HG02870 (cell line): Measurements from ENCODE around the gene MLC1.

ENCODE experiments used
- ATAC-seq: cut with Tn5 transposase; IDR thresholded peaks from one replicate; pipeline ENCODE4 v1.9.1; 2021; ENCODE audit warnings: mild to moderate bottlenecking, moderate library complexity; ENCODE audit not compliant: unreplicated experiment

The MLC1 gene

DNA sequence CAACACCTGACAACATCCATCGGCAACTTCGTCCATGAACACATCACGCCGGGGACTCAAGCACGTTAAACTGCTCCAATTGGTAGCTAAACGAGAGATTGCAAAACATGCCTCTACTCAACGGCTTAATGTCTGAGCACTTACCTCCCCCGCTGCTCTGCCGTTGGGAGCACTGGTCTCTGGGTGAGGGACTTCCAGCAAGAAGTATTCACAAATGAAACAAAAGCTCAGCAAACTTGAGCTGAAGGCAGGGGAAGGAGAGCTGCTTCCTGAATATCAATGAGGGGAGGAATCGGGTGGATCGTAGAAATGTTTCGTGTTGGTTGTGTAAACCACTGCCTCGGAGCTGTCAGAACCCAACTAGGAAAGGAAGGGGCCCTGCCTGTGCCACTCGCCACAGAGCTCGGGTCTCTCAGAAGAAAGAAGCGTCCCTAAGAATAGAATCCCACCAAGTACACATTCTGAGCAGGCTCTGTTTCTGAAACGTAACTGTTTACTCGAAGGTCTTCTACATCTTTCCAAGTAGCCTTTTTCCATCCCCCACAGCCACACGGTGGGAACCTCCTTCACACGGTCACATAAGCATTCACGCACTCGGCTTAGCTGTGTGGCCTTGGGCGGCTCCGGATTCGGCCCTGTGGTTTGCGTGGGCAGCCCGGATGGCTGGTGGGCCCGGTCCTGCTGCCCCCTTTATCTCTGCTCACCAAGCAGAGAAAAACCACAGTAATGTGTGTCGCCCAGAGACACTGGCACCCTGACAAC lies at the start of gene MLC1:
Gene MLC1 (minus strand): TSS at position 216 of the 762 bp plus-strand sequence. CDS start 524 bp downstream, outside the sequence.
- ATAC-seq: no peak

DNA sequence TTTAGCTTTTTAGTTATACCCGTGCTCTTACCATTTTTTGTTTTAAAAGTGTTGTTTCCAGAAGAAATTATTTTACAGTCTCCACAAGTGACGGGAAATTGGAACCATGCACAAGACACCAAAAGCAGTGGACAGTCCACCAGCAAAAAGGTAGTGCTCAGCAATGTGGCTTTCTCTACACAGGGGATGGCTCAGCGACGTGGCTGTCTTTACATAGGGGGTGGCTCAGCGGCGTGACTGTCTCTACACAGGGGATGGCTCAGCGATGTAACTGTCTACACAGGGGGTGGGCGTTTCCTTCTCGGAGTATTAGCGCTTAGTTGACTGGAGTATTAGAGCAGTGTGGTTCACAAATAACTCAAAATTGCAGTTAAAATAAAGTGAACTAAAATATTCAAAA lies 49.3 kb upstream of the MLC1 start:
- ATAC-seq: no peak

DNA sequence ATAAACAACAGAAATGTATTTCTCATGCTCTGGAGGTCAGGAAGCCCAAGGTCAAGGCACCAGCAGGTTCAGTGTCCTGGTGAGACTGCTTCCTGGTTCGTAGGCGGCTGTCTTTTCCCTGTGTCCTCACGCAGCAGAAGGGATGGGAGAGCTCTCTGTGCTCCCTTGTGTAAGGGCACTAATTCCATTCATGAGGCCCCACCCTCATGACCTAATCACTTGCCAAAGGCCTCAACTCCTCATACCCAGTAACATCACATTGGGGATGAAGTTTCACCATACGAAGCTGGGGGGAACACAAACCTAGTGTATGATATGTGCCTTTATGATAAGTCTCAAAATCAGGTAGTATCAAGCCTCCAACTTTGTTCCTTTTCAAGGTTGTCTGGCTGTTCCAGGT lies 46.7 kb upstream of the MLC1 start:
- no peak for ATAC-seq

DNA sequence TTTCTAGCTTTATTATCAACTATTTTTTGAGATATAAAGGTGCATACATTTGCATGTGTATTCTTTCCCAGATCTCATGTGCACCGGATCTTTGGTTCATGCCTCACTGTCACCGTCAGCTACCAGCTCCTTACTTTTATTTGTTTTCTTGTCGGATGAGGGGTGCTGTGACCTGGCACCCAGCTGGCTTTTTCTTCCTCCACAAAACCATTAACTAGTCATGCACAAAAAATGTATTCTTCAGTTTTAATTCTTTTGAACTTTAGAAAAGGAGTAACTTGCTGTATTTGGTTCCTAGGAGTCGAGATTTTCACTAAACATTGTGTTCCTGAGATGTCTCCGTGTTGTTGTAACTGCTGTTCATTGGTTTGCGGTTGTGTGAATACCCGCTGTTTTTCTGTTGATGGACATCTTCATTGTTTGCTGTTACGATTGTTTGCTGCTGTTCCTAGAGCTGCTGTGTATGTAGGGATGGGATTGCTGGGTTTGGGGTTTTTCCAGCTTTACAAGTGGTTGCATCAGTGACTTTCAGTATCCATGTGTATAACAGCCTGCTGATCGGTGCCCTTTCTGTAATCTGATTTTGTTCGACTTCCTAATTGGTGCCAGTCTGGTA lies 44.0 kb upstream of the MLC1 start:
- no peak for ATAC-seq

DNA sequence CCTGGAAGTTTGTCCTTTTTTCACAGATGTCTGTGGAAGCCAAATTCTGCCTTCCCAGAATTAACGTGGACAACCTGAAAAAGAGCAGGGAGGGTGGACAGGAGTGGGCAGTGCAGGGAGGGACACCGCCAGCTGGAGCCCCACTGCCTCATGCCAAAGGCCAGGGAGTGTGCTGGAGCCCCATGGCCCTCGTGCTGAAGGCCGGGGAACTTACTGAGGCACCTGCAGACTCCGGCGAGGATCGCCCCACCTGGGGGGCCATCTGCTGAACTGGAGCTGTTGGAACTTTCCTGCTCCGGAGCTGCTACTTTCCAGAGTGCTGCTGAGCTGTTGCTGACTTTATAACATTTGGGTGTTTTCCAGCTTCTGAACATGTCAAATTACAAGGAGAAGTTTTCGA lies 39.8 kb upstream of the MLC1 start:
- no peak for ATAC-seq

DNA sequence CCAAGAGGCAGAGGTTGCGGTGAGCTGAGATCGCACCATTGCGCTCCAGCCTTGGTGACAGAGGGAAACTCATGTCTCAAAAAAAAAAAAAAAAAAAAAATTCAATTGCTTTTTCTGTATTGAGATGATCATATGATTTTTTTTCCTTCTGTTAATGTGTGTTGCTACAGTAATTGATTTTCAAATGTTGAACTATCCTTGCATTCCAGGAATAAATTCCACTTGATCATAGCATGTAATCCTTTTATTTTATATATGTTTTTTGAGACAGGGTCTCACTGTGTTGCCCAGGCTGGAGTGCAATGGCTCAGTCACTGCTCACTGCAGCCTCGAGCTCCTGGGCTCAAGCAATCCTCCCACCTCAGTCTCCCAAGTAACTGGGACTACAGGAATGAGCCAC lies 37.9 kb upstream of the MLC1 start:
- ATAC-seq: no peak

DNA sequence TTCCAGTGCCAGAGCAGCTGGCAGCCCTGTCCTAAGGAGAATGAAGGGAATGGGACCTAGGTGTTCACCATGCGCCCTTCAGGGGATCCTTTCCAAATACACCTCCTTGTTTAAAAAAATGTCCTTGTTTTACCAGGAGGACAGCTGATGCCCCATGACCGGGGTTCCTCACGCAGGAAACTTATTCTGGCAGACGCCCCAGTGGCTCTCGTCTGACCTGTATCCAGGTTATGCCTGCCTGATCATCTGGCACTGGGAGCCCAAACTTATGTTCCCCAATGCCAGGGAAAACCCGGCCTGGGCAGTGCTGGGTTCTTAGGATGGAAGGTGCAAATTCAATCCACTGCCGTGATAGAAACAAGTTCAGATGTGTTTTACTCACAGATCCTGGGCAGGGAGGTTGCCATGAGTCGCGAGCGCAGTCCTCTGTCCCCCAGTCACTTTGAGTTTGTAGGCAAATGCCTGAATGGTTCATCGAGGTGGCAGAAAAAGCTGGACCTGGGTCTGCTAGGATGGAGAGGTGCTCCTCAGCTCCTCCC lies 36.0 kb upstream of the MLC1 start:
- no peak for ATAC-seq

DNA sequence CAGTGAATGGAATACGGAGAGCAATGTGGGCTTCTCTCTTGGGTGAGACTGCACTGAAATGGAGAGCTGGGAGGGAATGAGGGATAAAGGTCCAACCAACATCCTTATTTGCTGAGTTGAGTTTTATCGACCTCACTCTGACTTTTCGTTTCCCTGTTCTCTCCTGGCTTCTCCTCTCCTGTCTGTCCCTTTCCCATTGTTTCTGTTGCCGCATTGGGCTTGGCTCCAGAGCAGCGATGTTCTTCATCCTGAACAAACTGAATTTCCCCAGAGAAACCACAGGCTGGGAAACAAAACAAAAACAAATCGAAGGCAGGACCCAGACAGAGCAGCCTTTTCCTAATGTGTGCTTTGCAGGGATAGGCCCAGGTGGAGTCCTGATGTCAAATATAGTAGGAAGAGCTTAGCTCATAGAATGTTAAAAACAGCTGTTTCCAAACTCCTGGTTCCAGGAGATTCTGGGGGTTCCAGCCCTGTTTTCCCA lies 34.6 kb upstream of the MLC1 start:
- no peak for ATAC-seq

DNA sequence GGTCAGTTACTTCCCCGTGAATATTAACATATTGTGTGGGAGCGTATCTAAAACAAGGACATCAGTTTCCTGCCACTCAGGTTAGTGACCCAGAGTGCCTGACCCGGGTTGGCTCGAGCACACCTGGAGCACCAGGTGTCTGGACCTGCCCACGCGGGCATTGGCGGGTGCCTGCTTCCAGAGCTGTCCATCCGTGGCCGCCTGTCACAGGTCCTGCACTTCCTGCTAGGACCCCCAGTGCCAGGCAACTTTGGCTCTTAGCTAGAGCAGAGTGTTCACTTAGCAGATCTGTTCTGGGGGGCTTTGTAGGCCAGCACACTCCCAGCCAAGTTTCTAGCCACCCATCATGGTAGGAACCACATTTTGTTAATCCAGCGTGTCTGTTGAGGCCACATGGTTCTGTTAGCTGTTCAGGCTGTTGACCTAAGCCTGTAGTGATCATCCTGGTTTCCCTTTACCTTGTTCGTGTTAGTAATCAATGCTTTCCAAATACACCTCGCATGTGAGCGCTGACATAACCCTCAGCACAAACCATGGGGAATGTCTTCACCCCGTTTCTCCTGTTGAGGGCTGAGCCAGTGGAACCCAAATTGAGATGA lies 34.0 kb upstream of the MLC1 start:
- no peak for ATAC-seq

DNA sequence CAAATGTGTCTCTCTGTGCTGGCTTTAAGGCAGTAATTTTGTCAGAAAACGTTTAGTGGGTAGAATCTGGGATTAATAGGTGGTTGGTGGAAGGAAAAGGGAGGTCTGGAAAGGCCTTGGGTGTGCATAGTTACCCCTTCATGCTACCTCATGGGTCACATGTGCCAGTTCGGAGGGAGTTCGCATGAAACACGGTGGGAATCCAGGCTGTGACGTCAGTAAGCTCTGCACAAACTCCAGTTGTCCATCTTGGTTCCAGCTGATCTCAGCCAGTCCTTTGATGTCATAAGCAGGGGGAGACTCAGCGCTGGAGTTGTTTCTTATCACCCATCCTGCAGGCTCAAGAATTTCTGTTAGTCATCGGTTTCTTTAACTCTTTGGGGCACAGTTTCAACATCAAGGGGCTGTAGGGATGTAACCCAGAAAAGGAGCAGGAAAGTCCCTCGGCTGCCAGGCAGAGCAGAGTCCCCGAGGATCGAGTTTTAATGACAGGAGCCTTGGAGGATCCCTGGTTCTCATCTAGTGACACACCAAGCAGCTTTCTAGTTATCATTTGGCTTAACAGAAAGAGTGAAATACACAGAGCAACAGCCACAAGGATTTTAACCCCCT lies 33.4 kb upstream of the MLC1 start:
- ATAC-seq: no peak

DNA sequence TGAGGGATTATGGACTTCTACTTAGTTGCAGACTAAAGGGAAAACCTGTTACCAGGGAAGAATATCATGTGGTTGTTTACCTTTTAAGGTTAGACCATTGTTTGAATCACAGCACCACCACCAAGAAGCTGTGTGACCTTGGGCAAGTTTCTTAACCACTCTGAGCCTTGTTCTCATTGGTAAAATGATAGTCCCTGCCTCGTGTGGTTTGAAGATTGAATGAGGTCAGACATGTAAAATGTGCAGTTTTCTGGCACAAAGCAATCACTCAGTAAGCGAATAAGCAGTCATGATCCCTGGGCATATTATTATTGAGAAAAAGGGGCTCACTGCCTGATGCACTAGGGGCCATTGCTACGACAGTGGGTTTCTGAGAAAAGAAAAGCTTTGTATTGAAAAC lies 32.9 kb upstream of the MLC1 start:
- no peak for ATAC-seq

DNA sequence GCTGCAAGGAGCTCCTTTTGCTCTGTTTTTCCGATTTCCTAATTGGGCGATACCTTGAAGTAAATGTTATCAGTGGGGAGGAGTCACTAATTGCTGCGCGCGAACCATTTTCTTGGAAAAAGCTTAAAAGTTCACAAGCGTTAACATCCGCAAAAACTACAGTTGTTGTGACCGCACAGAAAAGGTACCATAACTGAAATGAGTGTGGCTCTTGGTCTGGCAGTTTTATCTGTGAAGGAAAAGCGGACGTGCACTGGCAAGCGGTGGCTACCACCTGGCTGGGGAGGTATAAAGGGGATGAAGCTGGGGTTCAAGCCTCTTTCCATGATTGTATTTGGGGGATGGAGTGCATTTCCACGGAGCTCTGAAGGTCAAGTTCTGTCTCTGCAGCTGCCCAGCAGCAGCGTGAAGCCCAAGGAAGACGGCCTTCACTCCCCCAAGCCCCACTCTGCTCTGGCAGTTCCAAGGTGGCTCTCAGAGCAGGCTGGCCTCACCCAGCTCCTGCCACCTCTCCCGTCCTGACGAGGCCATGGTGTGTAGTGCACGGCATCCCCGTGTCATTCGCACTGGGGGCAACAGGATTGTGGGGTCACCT lies 32.0 kb upstream of the MLC1 start:
- ATAC-seq: no peak

DNA sequence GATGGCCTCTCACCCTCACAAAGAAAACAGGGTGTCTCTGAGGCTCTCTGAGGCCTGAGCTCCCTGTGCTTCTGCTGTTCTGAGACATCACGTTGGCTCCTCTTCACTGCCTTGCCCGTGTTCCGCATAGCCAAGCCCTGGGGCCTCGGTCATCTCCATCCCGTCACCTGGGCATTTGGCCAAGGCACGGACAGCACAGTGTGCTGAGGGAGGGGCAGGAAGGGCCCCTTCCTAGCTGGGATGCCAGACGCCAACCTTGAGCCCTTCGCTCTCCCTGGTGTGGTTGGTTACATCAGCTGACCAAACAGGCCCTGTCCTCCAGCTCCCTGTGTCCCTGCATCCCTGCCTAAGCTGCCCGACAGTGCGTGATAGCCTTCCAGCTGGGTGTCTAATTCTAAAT lies 30.5 kb upstream of the MLC1 start:
- ATAC-seq: no peak

DNA sequence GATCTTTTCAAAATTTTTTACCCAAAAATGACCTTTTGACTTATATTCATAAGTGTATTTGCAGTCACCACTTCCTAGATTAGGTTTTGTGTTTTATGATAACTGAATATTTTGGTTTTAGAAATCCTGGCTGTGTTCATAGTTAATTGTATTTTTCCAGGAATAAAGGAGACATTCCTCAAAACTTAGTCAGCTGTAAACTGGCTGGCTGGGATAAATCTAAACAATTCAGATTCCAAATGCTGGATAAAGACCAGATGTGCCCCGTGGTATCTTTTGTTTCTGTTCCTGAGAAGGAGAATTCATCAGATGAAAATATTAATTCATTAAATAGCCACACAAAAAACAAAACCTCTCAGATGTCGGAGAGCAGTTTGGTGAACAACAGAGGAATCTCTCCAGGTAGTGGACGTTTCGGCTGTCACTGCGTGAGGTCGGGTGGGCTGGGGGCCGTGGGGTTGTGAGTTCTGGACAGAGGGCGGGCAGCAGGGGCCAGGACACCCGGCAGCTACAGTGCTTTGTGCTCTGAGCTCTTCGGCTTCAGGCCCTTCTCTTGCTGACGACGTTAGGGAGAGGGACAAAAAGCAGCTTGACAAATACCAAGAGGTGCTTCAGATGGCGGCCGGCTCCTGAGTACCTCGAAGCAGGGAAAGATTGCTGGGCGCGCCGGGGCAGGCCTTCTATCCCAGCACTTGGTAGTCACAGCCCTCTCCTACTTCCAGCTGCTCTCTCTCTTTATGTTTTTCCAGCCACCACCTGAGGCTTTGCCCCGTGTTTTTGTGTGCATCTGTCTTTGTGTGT lies 29.2 kb upstream of the MLC1 start:
- no peak for ATAC-seq

DNA sequence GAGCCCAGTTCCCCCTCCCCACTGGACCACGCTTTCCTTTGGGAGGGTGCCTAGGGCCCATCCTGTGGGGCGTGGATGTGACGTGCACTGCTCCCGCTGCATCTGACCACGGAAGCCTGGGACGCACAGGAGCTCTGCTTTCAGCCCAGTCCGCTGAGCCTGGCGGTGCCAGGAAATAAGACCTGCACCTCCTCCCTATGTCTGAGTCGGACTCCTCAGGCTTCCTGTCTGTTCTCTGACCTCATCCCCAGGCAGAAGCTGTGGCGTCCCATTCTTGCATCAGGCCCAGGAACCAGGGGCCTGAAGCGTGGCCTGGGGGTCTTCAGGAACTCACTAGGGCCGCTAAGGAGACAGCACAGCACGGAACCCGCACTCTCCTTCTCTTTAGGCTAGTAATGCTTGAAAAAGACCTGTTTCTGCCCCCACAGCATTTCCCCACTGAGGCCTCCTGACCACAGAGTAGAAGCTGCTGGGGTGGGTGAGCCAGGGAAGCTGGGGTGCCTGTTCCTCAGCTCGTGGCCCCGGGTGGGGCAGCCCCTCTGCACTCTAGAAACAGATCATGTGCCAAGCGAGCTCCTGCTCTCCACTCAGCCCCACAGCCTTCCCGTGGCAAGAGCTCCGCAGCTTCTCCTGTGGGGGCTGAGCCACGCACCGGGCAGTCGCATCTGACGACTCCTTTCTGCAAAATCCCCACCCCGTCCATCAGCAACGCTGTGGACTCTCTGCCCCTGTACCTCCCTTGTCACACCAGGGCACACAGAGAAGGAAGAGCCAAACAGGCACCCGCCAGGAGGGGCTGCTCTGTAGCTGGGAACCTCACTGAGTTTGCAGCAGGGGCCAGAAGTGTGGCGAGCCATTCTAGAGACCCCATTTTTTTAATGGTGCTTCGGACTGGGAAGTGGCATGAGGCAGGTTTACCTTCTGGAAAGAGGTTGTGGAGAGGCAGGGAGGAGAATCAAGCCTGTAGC lies 27.2 kb upstream of the MLC1 start:
- no peak for ATAC-seq

DNA sequence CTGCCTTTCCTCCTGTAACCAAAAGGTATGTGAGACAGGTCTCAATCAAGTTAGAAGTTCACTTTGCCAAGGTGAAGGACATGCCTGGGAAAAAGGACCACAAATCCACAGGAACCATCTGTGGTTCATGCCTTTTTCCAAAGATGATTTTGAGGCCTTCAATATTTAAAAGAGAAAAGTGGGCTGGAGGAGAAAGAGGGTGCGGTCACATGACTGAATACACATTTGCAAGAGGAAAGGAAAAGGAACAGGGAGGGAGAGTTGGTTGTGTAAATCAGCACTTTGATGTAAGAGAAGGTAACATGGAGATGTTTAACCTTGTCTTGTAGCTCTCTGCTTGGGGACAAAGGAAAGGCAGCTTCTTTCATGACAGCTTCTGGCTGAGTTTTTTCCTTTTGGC lies 25.8 kb upstream of the MLC1 start:
- no peak for ATAC-seq

DNA sequence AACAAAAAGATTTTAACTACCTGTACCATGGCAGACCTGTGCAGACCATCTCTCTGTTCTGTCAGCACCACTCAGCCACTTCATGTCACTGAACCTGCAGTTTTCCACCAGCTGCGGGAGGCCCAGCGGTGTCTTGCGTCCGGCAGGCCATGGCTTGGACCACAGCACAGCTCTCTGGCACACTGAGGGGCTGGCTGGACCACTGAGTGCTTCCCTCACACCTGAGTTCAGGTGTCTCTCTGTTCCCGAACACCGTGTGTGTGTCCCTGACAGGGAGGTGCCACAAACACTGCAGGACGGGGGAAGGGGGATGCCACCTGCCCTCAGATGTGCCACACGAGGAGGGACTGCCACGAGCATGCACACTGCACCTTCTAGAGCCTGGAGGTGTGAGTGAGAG lies 22.3 kb upstream of the MLC1 start:
- no peak for ATAC-seq

DNA sequence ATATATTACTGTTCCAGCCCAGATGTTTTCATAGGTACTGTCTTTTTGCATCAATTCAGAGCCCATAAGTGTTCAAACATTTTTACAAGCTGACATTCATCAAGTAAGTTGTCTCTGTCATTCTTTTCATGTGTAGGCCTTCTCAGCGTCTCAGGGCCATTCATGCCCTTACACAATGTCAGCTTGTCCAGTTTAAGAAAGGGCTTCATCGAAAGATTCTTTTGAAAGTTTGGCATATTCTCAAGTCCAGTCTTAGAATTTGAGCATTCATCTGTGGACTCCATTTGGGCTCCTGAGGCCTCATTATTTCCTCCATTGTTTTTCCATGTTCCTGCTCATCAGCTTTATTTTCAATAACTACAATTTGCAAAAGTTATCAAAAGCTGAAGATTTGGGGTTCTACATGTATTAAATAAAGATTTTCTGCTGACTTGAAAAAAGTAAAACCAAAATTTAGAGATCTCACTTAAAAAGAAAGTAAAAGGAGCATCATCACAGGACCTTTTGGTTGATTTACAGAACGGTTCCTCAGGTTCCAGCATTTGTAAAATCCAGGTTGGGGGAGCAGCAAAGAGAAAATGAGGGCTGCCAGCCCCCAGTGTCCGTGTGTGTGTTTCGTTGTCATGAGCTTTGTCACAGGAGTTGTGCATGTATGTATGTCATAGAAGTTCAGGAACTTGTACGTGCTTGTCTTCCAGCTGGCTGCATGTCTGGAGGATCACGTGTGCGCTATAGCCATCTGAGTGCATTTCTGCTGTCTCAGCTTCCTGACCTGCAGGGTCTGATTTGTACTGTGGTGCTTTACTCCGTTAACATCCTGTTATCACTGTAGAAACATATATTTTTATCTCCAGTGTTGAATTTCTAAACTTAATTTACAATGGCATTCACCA lies 20.2 kb upstream of the MLC1 start:
- ATAC-seq: no peak
